ENCODE results near the gene HES4.
A peak's percentile ranks its signal among the peaks of the same experiment; 100 is the strongest.
"Not testable (repeated sequence)": the region's sequence is repeated elsewhere in the genome, so short reads cannot be mapped to it uniquely, and the experiment has no call there.

The HES4 gene

DNA sequence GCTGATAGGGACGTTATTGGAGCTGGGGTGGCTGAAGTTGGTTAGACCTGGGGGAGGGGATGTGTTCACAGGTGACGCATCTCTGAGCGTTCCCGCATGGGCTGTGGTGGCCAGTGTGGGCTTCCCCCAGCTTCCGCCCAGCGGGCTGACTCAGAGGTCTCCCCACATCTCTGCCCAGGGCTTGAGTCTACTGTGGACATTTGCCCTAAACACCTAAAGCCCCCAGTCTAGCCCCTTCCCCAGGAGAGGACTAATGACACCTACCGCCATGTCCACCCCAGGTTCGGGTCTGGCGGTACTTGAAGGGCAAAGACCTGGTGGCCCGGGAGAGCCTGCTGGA, 22.0 kb upstream of the HES4 start:
- H3K4me3 ChIP-seq (replicated peaks in 1 of 2; ENCODE audit: low read depth in 2 of 2, low read length in 2 of 2): no peak overlapping the region
- DNase-seq (ENCODE audit: low read depth in 2 of 2): peak in 1 of 2 donors; percentile 64
- TF ChIP-seq, protein P1, sequence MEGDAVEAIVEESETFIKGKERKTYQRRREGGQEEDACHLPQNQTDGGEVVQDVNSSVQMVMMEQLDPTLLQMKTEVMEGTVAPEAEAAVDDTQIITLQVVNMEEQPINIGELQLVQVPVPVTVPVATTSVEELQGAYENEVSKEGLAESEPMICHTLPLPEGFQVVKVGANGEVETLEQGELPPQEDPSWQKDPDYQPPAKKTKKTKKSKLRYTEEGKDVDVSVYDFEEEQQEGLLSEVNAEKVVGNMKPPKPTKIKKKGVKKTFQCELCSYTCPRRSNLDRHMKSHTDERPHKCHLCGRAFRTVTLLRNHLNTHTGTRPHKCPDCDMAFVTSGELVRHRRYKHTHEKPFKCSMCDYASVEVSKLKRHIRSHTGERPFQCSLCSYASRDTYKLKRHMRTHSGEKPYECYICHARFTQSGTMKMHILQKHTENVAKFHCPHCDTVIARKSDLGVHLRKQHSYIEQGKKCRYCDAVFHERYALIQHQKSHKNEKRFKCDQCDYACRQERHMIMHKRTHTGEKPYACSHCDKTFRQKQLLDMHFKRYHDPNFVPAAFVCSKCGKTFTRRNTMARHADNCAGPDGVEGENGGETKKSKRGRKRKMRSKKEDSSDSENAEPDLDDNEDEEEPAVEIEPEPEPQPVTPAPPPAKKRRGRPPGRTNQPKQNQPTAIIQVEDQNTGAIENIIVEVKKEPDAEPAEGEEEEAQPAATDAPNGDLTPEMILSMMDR (IDR thresholded peaks at IDR 0.05; ENCODE audit: low read depth, low read length): no peak

DNA sequence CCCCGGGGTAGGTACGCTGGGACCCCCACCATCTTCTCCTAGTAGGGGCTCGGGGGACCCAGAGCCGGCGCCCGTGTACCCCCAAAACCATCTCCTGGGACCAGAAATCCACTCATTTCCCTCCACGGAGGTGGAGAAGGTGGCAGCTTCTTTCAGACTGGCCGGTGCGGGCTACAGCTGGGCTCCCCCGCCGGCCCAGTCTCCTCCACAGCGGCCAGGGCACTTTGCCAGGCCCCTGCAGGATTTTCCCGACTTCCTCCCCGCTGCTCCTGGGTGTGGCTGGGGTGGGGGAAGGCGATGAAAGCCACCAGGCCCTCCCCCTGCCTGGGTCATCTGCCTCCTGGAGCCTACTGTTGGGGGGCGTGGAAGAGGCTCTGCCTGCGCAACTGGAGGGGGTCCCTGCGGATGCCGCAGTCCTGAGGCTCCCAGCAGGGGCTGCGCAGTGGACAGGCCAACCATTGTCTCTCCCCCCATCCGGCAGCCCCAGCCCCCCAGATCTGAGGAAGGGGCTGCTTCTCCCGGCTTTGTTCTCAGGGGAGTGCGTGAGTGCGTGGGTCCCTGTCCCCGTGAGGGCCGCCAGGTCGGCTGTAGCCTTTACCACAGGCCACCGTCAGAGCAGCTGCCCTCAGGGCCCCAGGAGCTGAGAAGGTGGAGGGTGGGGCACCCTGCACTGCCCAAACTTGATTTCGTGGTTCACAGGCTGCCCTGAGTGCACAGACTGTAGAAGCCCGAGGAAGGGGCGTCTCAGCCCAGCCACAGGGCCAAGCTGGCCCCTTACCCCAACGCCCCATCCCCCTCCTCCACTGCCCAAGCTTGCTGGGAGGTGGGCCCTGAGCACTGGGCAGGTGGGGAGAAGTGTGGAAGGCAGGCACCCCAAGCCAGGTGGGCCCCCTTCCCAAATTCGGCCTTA, 21.4 kb upstream of the HES4 start:
- peak; percentile 71 to 75 for DNase-seq (ENCODE audit: low read depth in 2 of 2)
- TF ChIP-seq, protein P1 (IDR thresholded peaks at IDR 0.05; ENCODE audit: low read depth, low read length): no peak

DNA sequence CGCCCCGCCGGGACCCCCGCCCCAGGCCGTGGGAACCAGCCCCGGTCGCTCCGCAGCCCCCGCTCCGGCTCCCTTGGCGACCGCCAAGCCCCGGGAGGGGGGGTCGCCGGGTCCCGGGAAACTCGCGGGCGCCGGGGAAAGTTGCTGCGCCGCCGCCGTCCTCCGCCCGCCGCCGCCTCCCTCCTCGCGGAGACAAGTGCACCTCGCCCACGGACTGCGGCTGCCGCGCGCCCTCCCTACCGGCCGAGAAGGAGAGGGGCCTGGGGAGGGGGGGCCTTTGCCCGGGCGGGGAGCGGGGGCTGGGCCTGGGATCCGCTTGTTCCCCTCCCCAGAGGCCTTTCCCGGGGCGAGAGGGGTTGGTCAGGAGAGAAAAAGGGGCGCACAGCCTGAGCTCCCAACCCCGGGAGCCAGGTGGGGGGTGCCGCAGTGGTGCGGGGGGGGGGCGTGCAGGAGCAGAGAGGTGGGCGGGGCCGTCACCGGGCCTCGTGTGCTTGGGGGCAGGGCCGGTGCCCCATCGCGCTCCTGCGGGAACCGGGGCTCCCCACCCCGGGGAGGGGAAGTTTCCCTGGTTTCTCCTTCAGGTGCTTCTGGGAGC, 20.6 kb upstream of the HES4 start:
- peak overlapping the region; percentile 32 to 63 for H3K4me3 ChIP-seq (replicated peaks in 1 of 2; ENCODE audit: low read depth in 2 of 2, low read length in 2 of 2)
- DNase-seq (ENCODE audit: low read depth in 2 of 2): no peak
- TF ChIP-seq, protein P1 (IDR thresholded peaks at IDR 0.05; ENCODE audit: low read depth, low read length): no peak

More for the DNA sequence above, 21.4 kb upstream of the HES4 start:
- H3K4me3 ChIP-seq (replicated peaks in 1 of 2; ENCODE audit: low read depth in 2 of 2, low read length in 2 of 2): peak overlapping the region; percentile 32 to 63

DNA sequence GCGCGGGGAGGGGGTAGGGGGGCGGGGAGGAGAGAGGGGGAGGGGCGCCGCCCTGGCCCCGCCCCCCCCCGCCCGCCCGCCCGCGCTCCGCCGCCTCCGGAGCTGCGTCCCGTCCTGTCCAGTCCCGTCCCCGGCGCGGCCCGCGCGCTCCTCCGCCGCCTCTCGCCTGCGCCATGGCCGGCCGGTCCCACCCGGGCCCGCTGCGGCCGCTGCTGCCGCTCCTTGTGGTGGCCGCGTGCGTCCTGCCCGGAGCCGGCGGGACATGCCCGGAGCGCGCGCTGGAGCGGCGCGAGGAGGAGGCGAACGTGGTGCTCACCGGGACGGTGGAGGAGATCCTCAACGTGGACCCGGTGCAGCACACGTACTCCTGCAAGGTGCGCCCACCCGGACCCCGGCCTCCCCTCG, 20.1 kb upstream of the HES4 start, which contains the start of gene AGRN:
AGRN (plus strand) TSS at position 121 of the 405 bp plus-strand sequence; CDS start at position 174, 53 bp downstream.
- TF ChIP-seq, protein P1 (IDR thresholded peaks at IDR 0.05; ENCODE audit: low read depth, low read length): no peak
- peak within 1 kb of the TSS; percentile 39 to 63 for H3K4me3 ChIP-seq (replicated peaks in 1 of 2; ENCODE audit: low read depth in 2 of 2, low read length in 2 of 2)
- DNase-seq (ENCODE audit: low read depth in 2 of 2): no peak

DNA sequence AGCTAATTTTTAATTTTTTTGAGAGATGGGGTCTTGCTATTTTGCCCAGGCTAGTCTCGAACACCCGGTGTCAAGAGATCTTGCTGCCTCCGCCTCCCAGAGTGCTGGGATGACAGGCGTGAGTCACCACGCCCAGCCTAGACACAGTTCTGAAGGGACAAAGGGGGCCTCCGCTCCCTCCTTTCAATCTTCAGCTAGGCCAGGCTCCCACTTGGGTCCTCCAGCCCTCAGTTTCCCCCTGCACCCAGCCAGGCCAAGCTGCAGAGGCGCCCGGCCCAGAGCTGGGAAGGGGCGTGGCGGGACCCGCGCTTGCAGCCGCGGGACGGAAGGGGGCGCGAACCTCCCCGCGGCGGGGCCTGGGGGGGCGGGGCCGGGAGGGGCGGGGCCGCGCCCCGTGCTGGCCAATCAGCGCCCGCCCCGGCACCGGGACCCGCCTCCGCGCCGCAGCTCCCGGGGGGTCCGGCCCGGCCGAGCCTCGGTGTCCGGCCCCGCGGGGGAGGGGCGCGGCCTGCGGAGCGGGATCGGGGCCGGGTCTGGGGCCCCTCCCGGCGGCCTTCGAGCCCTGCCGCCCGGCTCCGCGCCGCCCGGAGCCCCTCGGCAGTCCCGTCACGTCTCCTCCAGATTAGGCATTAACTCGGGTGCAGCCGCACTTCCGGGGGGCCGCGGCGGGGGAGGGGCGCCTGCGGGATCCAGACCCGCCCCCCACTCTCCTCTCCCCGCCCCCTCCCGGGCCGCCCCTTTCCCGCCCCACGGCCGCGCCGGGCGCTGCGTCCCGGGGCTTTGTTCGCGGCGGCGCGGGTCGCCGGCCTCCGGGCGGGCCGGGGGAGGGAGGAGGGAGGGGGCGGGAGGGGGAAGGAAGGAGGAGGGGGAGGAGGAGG, 19.5 kb upstream of the HES4 start:
- TF ChIP-seq, protein P1 (IDR thresholded peaks at IDR 0.05; ENCODE audit: low read depth, low read length): peak; percentile 37
- DNase-seq (ENCODE audit: low read depth in 2 of 2): peak; percentile 80 to 90
- H3K4me3 ChIP-seq (replicated peaks in 1 of 2; ENCODE audit: low read depth in 2 of 2, low read length in 2 of 2): peak overlapping the region; percentile 29 to 63

DNA sequence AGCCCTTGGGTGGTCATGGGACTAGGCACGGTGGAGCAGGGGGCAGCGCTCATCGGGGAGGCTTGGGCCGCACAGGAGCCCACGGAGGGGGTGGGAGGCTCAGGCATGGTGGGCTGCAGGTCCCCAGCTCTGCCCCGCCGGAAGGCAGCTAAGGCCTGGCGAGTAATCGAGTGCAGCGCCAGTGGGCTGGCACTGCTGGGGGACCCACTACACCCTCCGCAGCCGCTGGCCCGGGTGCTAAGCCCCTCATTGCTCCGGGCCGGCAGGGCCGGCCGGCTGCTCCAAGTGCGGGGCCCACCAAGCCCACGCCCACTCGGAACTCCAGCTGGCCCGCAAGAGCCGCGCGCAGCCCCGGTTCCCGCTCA, 18.4 kb upstream of the HES4 start:
- not testable (repeated sequence) for DNase-seq (ENCODE audit: low read depth in 2 of 2); H3K4me3 ChIP-seq (replicated peaks in 1 of 2; ENCODE audit: low read depth in 2 of 2, low read length in 2 of 2)

DNA sequence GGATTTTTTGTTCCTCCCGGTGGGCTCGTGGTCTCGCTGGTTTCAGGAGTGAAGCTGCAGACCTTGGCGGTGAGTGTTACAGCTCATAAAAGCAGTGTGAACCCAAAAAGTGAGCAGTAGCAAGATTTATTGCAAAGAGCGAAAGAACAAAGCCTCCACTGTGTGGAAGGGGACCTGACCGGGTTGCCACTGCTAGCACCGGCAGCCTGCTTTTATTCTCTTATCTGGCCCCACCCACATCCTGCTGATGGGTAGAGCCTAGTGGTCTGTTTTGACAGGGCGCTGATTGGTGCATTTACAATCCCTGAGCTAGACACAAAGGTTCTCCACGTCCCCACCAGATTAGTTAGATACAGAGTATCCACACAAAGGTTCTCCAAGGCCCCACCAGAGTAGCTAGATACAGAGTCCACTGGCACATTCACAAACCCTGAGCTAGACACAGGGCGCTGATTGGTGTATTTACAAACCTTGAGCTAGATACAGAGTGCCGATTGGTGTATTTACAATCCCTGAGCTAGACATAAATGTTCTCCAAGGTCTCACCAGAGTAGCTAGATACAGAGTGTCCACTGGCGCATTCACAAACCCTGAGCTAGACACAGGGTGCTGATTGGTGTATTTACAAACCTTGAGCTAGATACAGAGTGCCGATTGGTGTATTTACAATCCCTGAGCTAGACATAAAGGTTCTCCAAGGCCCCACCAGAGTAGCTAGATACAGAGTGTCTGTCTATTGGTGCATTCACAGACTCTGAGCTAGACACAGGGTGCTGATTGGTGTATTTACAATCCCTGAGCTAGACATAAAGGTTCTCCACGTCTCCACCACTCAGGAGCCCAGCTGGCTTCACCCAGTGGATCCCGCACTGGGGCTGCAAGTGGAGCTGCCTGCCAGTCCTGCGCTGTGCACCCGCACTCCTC, 17.8 kb upstream of the HES4 start:
- H3K4me3 ChIP-seq (replicated peaks in 1 of 2; ENCODE audit: low read depth in 2 of 2, low read length in 2 of 2): not testable (repeated sequence)

More for the DNA sequence above, 17.8 kb upstream of the HES4 start:
- not testable (repeated sequence) for DNase-seq (ENCODE audit: low read depth in 2 of 2)
